Measurements from ENCODE around the gene ABCC4. TPM values are rescaled to one million over a fixed set of nuclear protein-coding genes. Genes with fewer than 3 reads are reported as not detected.

ABCC4 gene
- total RNA-seq, 1 donor from 2014 or later: 4.9 TPM

DNA sequence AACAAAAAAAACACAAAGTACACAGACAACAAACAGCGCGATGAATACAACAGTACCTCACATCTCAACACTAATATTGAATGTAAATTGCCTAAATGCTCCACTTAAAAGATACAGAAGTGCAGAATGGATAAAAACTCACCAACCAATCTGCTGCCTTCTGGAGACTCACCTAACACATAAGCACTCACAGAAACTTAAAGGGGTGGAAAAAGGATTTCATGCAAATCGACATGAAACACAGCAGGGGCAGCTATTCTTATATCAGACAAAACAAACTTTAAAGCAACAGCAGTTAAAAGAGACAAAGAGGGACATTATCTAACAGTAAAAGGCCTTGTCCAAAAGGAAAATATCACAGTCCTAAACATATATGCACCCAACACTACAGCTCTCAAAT, 209.5 kb downstream of the ABCC4 start:
- no peak overlapping the region for H3K27ac ChIP-seq (replicated peaks)
- intact Hi-C loops (cut with micrococcal nuclease): no loop called here
- H3K4me1 ChIP-seq: no peaks in the 10 kb centered on the region
- H3K9me3 ChIP-seq (replicated peaks): peaks cover 4% of the 10 kb centered on the region
- H3K36me3 ChIP-seq: peaks cover 6% of the 10 kb centered on the region
- no peak for DNase-seq
- no peak overlapping the region for H3K4me3 ChIP-seq
- TF ChIP-seq, protein P1, sequence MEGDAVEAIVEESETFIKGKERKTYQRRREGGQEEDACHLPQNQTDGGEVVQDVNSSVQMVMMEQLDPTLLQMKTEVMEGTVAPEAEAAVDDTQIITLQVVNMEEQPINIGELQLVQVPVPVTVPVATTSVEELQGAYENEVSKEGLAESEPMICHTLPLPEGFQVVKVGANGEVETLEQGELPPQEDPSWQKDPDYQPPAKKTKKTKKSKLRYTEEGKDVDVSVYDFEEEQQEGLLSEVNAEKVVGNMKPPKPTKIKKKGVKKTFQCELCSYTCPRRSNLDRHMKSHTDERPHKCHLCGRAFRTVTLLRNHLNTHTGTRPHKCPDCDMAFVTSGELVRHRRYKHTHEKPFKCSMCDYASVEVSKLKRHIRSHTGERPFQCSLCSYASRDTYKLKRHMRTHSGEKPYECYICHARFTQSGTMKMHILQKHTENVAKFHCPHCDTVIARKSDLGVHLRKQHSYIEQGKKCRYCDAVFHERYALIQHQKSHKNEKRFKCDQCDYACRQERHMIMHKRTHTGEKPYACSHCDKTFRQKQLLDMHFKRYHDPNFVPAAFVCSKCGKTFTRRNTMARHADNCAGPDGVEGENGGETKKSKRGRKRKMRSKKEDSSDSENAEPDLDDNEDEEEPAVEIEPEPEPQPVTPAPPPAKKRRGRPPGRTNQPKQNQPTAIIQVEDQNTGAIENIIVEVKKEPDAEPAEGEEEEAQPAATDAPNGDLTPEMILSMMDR (IDR thresholded peaks at IDR 0.05; ENCODE audit: borderline replicate concordance): no peak
- H3K27me3 ChIP-seq (ENCODE audit: low read depth): no peaks in the 10 kb centered on the region

DNA sequence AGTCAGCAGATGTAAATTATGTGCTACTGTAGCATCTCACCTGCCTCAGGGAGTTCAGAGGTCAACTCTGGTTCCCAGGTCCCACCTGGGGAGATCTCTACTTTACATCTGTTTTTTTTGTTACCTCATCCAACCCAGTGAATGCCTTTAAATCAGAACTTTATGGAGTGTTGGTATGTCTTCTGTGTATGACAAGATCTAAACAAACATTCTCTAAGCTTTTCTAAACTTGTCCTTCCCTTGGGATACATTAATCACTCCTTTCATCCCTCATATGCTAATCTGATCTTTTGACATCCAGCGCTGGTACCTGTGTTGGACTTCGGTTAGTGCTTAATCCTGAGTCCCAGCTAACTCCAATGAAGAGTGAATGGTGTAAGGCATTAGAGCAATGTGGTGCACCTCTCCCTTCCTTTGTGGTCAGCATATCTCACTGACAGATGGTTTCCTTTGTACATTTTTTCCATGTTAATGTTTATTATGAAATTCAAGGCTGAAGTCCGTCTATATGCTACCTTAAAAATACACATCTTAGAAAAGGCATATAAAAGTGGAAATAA, 213.4 kb downstream of the ABCC4 start:
- Histone ChIP-seq H3K27me3 (ENCODE audit: low read depth) (no peaks in the 10 kb centered on the region), H3K9me3 (replicated peaks) (no peaks in the 10 kb centered on the region), H3K27ac (replicated peaks) (no peak overlapping the region), H3K36me3 (peaks cover 3% of the 10 kb centered on the region), H3K4me1 (no peaks in the 10 kb centered on the region), H3K4me3 (no peak overlapping the region)
- TF ChIP-seq, protein P1 (IDR thresholded peaks at IDR 0.05; ENCODE audit: borderline replicate concordance): no peak
- intact Hi-C loops (cut with micrococcal nuclease): no loop called here
- no peak for DNase-seq

DNA sequence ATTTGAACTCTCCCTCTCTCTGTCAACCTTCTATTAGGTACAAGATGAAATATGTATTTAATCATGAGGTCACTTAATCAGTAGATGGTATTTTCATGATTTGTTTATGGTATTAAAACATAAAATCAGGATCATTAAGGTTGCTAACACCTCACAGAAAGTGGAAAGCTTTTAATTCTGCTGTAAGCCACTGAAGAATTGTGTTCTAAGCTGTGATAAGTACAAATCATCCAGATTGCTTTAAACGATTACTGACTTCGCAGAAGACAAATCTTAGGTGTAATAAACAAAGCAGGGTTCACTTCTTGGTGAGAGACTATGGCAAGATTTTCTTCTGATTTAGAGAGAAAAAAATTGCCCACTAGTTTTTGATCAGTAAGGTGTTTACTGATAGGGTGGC, 214.5 kb downstream of the ABCC4 start:
- TF ChIP-seq, protein P1 (IDR thresholded peaks at IDR 0.05; ENCODE audit: borderline replicate concordance): no peak
- no peak overlapping the region for H3K4me3 ChIP-seq

DNA sequence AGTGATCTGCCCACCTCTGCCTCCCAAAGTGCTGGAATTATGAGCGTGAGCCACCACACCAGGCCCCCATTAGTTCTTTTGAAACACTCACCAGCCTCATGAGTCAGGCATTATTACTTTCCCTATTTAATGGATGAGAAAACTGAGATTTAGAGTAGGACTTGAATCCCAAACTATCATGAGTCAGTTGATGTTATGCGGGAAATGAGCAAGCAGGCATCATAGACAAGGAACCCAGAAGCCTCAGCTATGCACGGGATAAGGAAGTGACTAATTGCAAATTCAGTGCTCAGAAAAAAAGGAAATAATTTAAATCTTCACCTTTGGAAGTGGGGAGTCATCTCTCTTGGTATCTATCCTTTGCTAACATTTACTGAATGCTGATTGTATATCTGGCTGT, 217.5 kb downstream of the ABCC4 start:
- H3K4me1 ChIP-seq: no peaks in the 10 kb centered on the region
- DNase-seq: no peak
- H3K9me3 ChIP-seq (replicated peaks): no peaks in the 10 kb centered on the region
- TF ChIP-seq, protein P1 (IDR thresholded peaks at IDR 0.05; ENCODE audit: borderline replicate concordance): no peak
- intact Hi-C loops (cut with micrococcal nuclease): no loop called here
- H3K4me3 ChIP-seq: no peak overlapping the region
- H3K36me3 ChIP-seq: no peaks in the 10 kb centered on the region
- no peak overlapping the region for H3K27ac ChIP-seq (replicated peaks)
- no peaks in the 10 kb centered on the region for H3K27me3 ChIP-seq (ENCODE audit: low read depth)

More for the DNA sequence above, 214.5 kb downstream of the ABCC4 start:
- Histone ChIP-seq H3K27me3 (ENCODE audit: low read depth) (no peaks in the 10 kb centered on the region), H3K36me3 (peaks cover 3% of the 10 kb centered on the region), H3K27ac (replicated peaks) (no peak overlapping the region), H3K9me3 (replicated peaks) (no peaks in the 10 kb centered on the region), H3K4me1 (no peaks in the 10 kb centered on the region)
- intact Hi-C loops (cut with micrococcal nuclease): no loop called here
- no peak for DNase-seq

DNA sequence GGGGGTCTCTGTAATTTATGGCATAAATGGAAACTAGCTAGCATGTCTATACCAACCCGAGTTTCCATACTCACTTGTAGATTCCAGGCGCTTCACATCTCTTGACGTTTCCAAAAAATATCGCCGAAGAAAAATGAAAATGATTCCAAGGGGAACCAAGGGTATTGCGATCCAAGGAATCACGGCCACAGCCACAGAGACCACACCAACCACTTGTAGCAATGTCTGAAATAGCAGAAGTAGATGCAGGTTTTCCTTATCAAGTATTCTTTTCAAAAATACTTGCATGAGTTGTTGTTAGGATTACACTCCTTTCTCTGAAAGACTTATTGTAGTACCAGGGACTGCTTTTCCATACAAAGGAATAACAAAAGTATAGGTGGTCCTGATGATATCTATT, 218.2 kb downstream of the ABCC4 start:
- H3K36me3 ChIP-seq: no peaks in the 10 kb centered on the region
- H3K27ac ChIP-seq (replicated peaks): no peak overlapping the region
- H3K4me1 ChIP-seq: no peaks in the 10 kb centered on the region
- TF ChIP-seq, protein P1 (IDR thresholded peaks at IDR 0.05; ENCODE audit: borderline replicate concordance): no peak
- H3K9me3 ChIP-seq (replicated peaks): no peaks in the 10 kb centered on the region
- DNase-seq: no peak
- H3K27me3 ChIP-seq (ENCODE audit: low read depth): no peaks in the 10 kb centered on the region
- intact Hi-C loops (cut with micrococcal nuclease): no loop called here
- H3K4me3 ChIP-seq: no peak overlapping the region
